UCSD-AML1 (cell line): Measurements from ENCODE around the gene BCL2L11.

Experiments used
- DNase-seq: peaks from one replicate; lab custom pipeline; 2025; ENCODE audit not compliant: unreplicated experiment; lab: John Stamatoyannopoulos, UW

BCL2L11 gene

DNA sequence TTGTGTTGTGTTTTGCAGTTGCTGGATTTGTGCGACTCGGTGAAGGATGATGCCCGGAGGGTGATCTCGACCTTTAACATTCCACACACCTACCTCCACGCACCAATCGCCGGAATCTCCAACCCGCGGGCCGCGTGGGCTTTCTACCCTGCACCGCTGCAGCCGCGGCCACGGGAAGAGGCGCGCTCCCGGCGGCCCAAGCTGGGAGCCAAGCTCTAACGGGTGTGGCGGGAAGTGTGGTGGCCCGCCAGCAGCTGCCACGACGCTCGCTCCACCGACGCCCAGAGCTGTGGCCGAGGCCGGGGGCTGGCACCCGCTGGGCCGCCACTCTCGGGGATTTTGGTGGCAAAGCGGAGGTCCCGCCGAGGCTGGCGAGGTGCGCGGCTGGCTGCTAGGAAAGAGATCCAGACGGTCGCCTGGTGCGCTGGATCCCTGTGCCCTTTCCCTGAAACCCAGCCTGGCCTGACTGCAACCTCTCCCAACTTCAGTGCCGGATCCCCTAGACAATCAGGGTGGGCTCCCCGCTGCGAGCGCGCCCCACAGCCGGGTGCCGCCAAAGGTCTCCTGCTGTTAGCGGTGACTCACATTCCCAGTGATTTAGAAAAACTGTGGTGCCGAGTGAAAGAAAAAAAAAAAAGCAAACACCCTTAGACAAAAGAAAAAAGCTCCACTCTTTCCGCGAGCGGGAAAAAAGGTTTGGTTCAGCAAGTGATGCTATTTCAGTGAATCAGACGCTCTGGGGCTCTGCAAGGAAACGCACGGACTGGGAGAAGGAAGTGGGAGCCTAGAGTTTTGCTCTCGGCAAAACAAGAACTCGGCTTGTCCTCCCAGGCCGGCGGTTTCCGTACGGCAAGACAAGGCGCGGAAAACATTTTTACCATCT lies 2.9 kb upstream of the BCL2L11 start:
- peak; percentile 50 for DNase-seq

DNA sequence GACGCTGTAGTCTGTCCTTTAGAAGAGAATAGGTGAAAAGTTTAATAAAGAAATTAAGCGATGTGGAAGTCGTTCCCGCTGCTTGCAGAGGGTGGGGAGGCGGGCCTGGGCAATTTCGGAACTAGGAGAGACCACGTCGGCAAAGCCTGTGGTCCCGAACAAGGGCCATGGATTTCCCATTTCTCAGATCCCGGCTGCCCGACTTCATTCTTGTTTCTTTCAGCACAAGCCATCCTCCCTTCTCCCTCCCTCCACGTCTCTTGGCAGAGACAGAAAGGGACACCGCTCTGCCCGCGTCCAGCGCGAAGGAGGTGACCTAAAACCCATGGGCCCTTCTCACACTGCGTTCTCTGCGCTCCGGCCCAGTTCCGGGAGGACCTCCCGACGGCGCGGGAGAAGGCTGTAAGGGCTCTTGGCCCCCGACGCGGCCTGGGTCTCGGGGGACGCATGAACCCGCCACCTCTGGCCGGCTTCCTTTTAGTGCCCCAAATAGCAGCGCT lies 2.2 kb upstream of the BCL2L11 start:
- DNase-seq: peak; percentile 54

DNA sequence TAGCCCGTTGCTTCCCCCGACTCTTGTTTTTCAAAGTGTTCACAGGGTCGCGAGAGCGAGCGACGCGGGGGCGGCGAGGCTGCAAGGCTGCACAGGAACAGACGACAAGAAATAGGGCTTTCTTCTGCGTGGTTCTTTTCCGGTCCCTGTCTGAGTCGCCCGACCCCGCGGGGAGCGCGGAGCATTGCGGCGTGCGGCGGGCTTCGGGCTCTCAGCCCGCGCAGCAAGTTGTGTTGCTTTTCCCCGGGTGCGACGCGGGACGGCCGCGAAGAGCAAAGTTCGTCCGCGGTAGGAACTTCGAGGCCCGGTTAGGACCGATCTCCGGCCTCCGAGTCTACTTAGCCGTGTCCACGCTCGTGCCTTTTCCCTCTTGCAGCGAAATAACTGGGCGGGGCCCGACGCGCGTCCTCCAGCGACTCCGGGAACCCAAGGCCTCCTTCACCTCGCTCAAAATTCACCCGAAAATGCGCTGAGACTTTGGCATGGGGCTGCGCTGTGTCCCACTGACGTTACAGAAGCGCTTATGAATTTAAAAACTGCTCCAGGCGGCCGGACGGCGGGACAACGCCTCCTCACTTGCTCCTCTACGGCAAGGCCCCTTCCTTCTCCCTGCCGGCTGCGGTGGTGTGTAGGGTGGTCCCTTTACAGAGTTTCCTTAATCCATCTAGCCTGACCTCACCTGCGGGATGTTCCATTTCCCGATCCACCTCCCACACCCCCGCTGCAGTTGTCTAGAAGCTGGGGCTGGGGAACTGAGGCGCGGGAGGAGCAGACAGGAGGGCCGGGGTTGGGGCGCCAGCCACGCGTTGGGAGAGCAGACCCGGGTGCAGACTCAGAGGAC lies 1.5 kb upstream of the BCL2L11 start:
- DNase-seq: peak; percentile 52

DNA sequence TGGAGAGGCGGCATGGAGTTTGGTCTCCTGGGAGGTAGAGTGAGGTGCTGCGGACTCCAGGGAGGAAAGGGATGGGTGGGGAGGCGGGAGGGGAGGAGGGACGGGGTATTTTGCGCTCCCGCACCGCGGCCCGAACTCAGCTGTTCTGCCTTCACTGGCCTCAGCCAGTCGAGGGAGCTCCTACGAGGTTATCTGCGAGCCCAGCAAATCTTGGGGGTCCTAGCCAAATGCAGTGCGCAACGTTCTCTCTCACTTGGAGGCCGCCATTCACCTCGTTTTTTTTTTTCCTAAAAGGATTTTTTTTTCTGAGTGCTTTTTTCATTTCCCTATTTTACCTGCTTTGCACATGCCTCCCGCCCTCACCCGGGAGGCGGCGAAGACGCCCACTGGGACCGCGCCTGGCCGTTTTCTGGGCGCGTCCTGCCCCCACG lies 877 bp upstream of the BCL2L11 start:
- no peak for DNase-seq

DNA sequence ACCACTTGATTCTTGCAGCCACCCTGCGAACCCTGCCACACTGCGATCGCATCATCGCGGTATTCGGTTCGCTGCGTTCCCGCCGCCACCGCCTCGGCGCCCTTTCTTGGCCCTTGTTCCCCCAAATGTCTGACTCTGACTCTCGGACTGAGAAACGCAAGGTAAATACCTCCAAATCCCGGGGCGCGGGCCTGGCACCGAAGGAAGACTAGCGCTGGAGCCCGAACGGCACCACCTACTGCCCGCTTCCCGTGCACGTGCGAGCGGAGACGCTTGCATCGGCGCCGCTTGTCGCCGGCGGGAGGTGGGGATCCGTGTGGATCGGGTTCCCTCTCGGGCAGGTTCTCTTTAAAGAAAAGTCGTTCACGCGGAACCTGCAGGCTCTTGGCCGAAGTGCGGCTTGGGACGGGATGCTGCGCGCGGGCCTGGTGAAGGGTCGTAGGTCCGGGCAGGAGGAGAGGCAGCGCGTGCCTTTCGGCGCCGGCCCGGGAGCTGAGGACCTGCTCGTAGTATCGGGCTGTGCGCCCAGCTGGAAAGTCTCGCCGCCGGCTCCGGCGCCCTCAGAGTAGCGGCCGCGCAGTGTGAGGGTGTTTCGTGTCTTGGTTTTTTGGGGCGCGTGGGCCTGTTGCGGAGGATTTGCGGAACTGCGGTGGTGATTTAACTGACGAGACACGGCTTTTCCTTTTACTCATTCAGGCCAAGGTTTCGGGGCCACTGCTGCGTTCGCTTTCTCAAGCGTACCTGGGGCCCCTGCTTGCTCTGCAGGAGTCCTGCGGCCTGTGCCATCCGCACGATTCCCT lies 514 bp downstream of the BCL2L11 start:
- DNase-seq: peak; percentile 71

DNA sequence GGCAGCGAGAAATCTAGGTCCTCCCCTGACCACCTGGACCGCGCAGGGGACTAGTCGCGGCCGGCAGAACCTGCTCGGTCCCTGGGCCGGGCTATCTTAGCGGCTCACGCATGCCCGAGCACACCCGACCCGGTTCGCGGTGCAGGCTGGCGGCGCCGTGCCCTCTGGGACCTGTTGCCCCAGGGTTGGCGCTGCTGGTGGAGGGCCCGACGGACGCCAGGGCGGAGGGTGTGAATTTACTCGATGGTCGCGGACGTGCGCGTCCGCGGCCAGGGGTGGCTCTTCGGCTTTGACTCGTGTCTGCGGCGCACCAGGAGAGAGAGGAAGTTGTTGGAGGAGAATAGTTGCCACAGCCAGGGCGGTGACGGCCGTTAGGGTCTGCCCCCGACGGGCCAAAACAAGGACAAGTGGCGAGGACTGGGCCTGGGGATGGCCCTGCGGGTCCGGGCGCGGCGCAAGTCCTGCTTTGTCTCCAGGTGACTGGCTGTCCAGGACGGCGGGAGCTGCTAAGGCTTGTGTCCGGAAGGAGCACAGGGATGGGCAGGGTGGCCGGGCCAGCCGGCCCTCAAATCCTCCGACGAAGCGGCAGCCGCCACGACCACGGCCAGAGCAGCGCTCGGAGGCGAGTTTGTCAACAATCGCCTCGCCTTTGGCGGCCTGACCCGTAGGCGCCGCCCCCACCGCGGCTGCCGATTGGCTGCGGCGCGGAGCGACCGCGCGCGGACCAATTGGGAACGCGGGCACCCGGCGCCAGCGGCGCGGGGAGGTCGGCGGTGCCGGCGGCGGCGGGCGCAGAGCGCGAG lies 1.3 kb downstream of the BCL2L11 start:
- peak; percentile 86 for DNase-seq

DNA sequence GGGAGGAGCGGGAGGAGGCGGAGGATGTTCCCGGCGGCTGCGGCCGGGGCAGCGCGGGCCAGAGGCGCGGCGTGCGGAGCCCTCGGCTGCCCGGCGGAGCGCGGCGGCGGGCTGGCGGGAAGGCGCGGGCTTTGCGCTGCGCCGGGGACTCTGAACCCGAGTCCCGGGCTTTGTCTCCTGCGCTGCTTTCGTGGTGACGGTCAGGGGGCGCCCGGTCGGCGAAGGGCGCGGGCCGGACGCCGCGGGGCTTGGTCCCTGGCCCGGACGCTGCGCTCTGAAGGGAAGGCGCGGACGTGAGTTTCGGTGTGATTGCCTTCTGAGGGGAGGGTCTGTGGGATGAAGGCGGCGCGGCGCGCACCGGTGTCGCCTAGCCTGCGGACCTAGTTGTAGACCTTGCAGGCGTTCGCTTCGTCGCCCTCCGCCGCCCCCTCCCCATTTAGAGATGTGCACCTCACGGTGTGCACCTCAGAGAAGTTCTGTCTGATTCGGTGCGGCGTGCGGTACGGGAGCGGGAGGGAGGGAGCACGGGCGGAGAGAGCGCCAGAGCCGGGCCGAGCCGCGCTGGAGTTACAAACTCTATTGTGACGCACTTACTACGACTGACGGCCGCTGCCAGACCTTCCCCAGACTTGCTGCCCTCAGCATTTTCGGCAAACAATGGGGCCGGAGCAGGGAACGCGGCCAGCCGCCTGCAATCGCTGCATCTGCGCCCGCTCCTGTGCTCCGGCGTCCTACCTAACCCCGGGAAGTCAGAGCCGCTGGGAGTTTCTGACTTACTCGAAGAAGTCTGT lies 2.1 kb downstream of the BCL2L11 start:
- no peak for DNase-seq

DNA sequence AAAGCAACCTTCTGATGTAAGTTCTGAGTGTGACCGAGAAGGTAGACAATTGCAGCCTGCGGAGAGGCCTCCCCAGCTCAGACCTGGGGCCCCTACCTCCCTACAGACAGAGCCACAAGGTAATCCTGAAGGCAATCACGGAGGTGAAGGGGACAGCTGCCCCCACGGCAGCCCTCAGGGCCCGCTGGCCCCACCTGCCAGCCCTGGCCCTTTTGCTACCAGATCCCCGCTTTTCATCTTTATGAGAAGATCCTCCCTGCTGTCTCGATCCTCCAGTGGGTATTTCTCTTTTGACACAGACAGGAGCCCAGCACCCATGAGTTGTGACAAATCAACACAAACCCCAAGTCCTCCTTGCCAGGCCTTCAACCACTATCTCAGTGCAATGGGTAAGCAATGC lies 3.0 kb downstream of the BCL2L11 start:
- no peak for DNase-seq

DNA sequence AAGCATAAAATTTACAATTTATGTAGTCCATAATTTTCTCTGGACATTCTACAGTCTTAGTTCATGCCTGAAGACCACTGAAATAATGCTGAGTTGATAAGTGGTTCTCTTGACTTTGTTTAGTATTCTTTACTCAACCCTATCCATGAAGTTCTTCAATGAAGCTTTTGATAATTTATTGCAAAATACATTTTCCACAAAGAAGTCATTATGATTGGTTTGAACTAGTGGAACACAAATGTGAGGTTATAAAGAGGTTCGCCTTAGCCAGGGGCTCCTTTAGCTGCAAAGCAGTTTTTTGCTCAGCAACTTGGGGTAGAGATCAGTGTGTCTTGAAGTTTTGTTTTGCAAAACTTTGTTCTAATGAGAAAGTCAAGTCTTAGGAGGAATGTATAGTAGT lies 5.9 kb downstream of the BCL2L11 start:
- no peak for DNase-seq

DNA sequence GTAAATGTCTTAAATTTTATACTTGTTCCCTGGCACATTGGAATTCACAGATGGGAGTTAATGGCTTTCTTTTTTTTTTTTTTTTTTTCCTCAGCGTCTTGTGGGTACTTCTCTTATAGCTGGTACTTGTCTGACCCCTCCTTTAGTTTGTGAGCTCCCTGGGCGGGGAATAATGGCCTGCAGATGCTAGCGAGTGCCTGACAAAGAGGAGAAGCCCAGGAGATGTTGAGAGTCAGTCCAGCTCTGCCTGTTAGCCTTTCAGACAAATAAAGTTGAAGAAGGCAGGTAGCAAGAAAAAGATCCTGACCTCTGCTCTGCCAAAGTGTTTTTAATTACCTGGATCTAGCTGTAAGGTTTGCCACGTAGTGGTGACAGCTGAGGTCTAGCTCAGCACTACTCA lies 6.6 kb downstream of the BCL2L11 start:
- no peak for DNase-seq

DNA sequence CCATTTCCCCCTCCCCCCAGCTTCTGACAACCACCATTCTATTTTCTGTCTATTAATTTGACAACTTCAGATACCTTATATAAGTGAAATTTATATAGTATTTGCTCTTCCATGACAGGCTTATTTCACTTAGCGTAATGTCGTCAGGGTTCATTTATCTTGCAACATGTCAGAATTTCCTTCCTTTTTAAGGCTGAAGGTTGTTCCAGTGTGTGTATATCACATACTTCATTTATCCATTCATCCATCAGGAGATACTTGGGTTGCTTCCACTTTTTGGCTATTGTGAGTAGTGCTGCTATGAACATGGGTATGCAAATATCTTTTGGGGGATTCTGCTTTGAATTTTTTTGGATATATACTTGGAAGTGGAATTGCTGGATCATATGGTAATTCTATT lies 7.4 kb downstream of the BCL2L11 start:
- DNase-seq: no peak

DNA sequence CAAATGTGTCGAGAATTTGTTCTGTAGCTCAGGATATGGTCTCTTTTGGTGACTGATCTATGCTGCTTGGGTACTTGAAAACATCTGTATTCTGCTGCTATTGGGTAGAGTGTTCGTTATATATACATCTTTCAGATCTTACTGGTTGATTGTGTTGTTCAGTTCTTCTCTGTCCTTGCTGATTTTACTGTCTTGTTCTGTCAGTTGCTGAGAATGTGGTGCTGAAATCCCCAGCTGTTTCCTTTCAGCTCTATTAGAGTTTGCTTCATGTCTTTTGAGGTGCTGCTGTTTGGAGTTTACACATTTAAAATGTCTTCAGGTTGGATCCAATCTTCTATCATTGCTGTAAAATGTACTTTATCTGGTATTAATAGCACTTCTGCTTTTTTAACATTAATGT lies 12.9 kb downstream of the BCL2L11 start:
- no peak for DNase-seq

DNA sequence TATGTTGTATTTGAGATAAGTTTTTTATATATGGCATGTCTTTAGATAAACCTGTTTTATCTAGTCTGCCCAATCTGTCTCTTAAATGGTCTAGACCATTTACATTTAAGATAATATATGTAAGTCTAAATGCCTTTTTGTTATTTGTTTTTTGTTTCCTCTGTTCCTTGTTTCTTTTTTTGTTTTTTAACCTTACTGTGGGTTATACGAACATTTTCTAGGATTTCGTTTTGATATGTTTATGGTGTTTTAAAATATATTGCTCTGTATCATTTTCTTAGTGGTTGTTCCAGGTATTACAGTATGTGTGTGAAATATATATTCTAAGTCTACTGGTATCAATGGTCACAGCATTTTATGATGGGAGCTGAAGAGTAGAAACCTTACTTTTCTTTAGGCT lies 13.3 kb downstream of the BCL2L11 start:
- no peak for DNase-seq

DNA sequence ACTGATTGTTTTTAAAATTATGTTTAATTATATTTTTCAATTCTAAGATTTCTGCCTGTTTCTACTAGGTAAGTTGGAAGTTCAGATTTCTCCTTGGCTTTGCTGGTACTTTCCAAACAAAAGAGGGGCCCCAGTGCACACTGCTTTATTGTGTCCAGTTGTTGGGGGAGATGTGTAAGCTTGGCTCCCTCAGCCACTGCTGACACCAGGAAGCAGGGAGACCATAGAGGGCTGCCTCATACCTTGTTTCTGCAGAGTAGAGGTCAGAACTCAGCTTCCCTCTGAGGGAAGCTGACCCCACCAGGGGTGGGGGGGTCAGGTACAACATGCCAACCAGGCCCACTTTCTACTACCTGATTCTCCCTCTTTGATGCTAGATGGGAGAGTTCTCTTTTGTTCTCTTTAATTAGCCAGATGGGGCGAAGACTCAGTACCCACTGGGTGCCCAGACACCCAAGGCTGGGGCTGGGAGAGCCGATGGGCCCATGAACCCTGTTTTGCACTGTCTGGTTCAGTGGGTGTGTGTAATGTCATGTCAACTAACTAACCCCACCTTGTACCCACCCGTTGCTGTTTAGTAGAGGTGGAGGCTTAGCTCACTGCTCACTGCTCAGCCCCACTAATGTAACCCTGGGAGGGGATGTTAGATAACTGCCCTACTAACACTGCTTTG lies 14.7 kb downstream of the BCL2L11 start:
- DNase-seq: no peak

DNA sequence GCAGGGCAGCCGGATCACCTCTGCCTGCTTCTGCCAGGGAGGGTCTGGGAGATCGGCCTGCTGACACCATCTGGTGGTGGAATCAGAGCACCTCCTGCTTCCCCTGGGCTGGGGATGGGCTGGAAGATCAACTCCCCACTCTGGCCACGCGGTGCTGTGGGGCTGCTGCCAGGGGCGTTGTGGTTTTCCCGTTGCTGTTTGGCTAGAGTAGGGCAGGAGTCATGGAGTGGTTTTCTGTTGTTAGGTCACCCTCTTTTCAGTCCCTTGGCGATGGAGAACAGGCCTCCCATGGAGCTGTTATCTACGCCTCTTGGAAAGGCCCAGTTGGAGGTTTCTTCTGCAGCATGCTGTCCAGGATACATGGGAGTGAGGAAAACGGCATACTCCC lies 15.2 kb downstream of the BCL2L11 start:
- peak; percentile 52 for DNase-seq

DNA sequence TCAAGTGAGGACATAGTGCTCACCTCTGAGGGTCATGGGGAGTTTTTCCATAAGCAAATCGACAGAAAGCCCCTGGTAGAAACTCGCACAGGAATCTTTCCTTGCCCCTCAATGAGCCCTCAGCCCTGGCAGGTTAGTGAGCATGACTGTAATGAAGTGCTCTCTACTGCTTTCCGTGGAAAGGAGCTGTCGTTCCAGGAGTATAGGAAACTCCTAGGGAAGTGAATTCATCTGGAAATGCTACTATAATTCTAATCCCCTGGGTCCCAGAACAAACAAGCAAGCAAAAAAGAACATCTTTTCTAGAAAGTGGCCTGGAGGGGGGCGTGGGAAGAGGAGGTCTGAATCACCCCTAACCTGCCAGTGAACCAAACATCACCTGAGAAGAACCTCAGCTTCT lies 18.1 kb downstream of the BCL2L11 start:
- DNase-seq: no peak

DNA sequence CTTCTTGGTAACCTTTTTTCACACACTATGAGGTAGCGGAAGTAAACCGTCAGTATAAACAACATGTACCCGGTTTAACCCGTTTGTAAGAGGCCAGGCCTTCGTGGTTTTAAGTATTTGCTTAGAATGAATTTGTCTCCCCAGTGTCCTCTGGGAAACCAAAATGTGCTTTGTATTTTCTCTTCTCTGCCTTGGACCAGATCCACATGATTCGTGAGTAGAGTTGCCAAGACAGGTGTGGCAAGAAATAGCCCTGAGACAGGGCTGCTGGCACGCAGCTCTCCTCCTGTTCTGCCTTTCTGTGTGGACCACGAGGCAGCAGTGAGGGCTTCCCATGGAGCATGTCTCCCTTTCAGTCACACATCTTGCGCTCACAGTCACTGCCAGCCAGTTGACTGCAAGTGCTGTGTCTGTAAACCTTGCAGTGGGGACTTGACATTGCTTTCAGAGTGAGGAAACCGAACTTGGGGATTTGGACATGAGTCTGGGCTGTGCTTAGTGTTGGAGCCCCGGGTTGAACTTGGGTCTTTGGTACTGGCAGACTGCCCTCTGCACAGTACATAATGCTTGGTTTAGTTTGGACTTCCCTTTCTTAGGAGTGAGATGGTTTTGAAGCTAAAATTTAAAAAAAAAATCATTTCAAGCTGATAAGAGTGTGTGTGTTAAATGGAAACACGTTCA lies 19.1 kb downstream of the BCL2L11 start:
- DNase-seq: no peak

DNA sequence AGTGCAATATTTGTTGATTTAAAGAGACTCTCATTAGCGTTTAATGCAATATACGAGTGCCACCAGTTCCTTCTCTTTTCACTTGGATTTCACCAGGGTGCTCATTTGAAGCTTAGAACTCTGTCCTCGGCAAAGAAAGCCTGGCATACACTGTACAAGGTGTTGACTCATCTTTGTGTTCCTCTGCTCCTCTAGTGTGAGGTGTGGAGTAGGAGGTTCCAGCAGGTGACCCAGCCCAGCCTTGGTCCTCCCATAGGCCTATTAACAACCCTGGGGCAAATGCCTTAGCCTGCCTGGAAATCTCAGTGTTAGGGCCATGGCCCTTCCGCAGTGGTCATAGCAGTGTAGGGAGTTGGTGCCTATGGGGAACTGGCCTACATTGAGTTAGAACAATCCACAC lies 20.1 kb downstream of the BCL2L11 start:
- no peak for DNase-seq
